Stimulated activated CD4-positive, alpha-beta T cell treated with anti-CD3 and anti-CD28 coated beads, Interleukin-2, amount 100 ng/mL, for 24 hours (primary cell): ENCODE measurements around the gene KIAA2012.

Source experiments
- DNase-seq, 2 donors: peaks; one replicate each; pipeline ENCODE4 v3.0.0-alpha.2; 2020

The KIAA2012 gene

GRCh38 chr2:202090530-202090929, 17.5 kb downstream of the KIAA2012 start:
- DNase-seq = no peak

GRCh38 chr2:202091476-202091875, 18.4 kb downstream of the KIAA2012 start:
- no peak for DNase-seq

- no peak for DNase-seq
Observed at GRCh38 chr2:202094426-202094986, 21.5 kb downstream of the KIAA2012 start.

GRCh38 chr2:202095235-202095634, 22.2 kb downstream of the KIAA2012 start:
- DNase-seq = no peak

- no peak for DNase-seq
Observed at GRCh38 chr2:202096736-202097135, 23.7 kb downstream of the KIAA2012 start.

- DNase-seq = no peak
Observed at GRCh38 chr2:202098291-202098690, 25.2 kb downstream of the KIAA2012 start.

GRCh38 chr2:202099515-202099914, 26.5 kb downstream of the KIAA2012 start:
- no peak for DNase-seq

GRCh38 chr2:202100176-202100575, 27.1 kb downstream of the KIAA2012 start:
- no peak for DNase-seq

- DNase-seq = no peak
Observed at GRCh38 chr2:202101026-202101579, 28.0 kb downstream of the KIAA2012 start.

GRCh38 chr2:202102425-202103000, 29.5 kb downstream of the KIAA2012 start:
- no peak for DNase-seq

GRCh38 chr2:202104286-202104870, 31.3 kb downstream of the KIAA2012 start:
- DNase-seq = peak; percentile 37 to 66

- DNase-seq = no peak
Observed at GRCh38 chr2:202105025-202105424, 32.0 kb downstream of the KIAA2012 start.

- DNase-seq = no peak
Observed at GRCh38 chr2:202108345-202108744, 35.3 kb downstream of the KIAA2012 start.

GRCh38 chr2:202109139-202109736, 36.2 kb downstream of the KIAA2012 start:
- no peak for DNase-seq

GRCh38 chr2:202109737-202110184, 36.7 kb downstream of the KIAA2012 start:
- DNase-seq = no peak

- no peak for DNase-seq
Observed at GRCh38 chr2:202110491-202110890, 37.4 kb downstream of the KIAA2012 start.

GRCh38 chr2:202112041-202112440, 39.0 kb downstream of the KIAA2012 start:
- no peak for DNase-seq

- DNase-seq = no peak
Observed at GRCh38 chr2:202113571-202114142, 40.6 kb downstream of the KIAA2012 start.

GRCh38 chr2:202114291-202114690, 41.2 kb downstream of the KIAA2012 start:
- DNase-seq = no peak

GRCh38 chr2:202114795-202115194, 41.7 kb downstream of the KIAA2012 start:
- no peak for DNase-seq

GRCh38 chr2:202115479-202115971, 42.5 kb downstream of the KIAA2012 start:
- DNase-seq = no peak

- DNase-seq = no peak
Observed at GRCh38 chr2:202116691-202117090, 43.6 kb downstream of the KIAA2012 start.

- DNase-seq = no peak
Observed at GRCh38 chr2:202118168-202118567, 45.1 kb downstream of the KIAA2012 start.
